ENCODE results near the gene RSU1. TPM values are rescaled to one million over a fixed set of nuclear protein-coding genes. Genes with fewer than 3 reads are reported as not detected.

RSU1 gene
- total RNA-seq, 6 donors from 2014 or later, result 36.7 to 81.4 (median 48.0) TPM

- no peak overlapping the region for H3K4me3 ChIP-seq
- 85 to 87% methylated on average over 6 of the region's 6 CpGs for WGBS, 2 donors
- no peaks in the 10 kb centered on the region for H3K27me3 ChIP-seq
- H3K36me3 ChIP-seq, result no peaks in the 10 kb centered on the region
- TF ChIP-seq POLR2A (IDR thresholded peaks at IDR 0.05), result no peak
- no peak for TF ChIP-seq POLR2AphosphoS5 (IDR thresholded peaks at IDR 0.05)
- no peak for TF ChIP-seq CTCF (IDR thresholded peaks at IDR 0.05)
- no peak for TF ChIP-seq EP300 (IDR thresholded peaks at IDR 0.05)
- no peak for DNase-seq
- H3K27ac ChIP-seq, result no peak overlapping the region
- no peak for ATAC-seq (ENCODE audit: low FRiP score in 2 of 2)
- peaks cover 0 to 15% (median 12%) of the 10 kb centered on the region in 4 donors for H3K9me3 ChIP-seq
- H3K4me1 ChIP-seq, result peaks cover 10 to 29% (median 17%) of the 10 kb centered on the region in 4 donors
Observed at GRCh38 chr10:16819026-16819425, 1.8 kb upstream of the RSU1 start.

GRCh38 chr10:16816830-16817124 lies 447 bp downstream of the RSU1 start:
- ATAC-seq (ENCODE audit: low FRiP score in 2 of 2) (no peak), DNase-seq (no peak)
- Histone ChIP-seq H3K4me1 (peaks cover 12 to 29% (median 21%) of the 10 kb centered on the region in 4 donors), H3K9me3 (peaks cover 0 to 1% (median under 1%) of the 10 kb centered on the region in 4 donors), H3K36me3 (no peaks in the 10 kb centered on the region), H3K27ac (peak overlapping the region; percentile 68 to 82 (median 72)), H3K4me3 (peak overlapping the region; percentile 67 to 77 (median 70)), H3K27me3 (no peaks in the 10 kb centered on the region)
- no peak for TF ChIP-seq CTCF (IDR thresholded peaks at IDR 0.05)
- TF ChIP-seq POLR2A (IDR thresholded peaks at IDR 0.05), result no peak
- no peak for TF ChIP-seq EP300 (IDR thresholded peaks at IDR 0.05)
- no peak for TF ChIP-seq POLR2AphosphoS5 (IDR thresholded peaks at IDR 0.05)
- 4% methylated on average over 11 to 12 of the region's 12 CpGs for WGBS, 2 donors

GRCh38 chr10:16816171-16816570 lies 1.1 kb downstream of the RSU1 start:
- Histone ChIP-seq H3K4me3 (peak overlapping the region in 3 of 4 donors; percentile 67 to 70 (median 70)), H3K27ac (peak overlapping the region in 1 of 4 donors; percentile 82), H3K4me1 (peaks cover 16 to 29% (median 22%) of the 10 kb centered on the region in 4 donors), H3K27me3 (no peaks in the 10 kb centered on the region), H3K36me3 (no peaks in the 10 kb centered on the region), H3K9me3 (no peaks in the 10 kb centered on the region)
- ATAC-seq (ENCODE audit: low FRiP score in 2 of 2) (no peak), DNase-seq (no peak)
- WGBS, 2 donors, result 50 to 66% methylated on average over 4 of the region's 4 CpGs
- TF ChIP-seq POLR2A (IDR thresholded peaks at IDR 0.05), result no peak
- TF ChIP-seq CTCF (IDR thresholded peaks at IDR 0.05), result no peak
- no peak for TF ChIP-seq EP300 (IDR thresholded peaks at IDR 0.05)
- no peak for TF ChIP-seq POLR2AphosphoS5 (IDR thresholded peaks at IDR 0.05)

GRCh38 chr10:16814012-16814411 lies 3.2 kb downstream of the RSU1 start:
- WGBS, 2 donors, result 95 to 98% methylated on average over 3 of the region's 3 CpGs
- Histone ChIP-seq H3K27ac (no peak overlapping the region), H3K9me3 (no peaks in the 10 kb centered on the region), H3K36me3 (no peaks in the 10 kb centered on the region), H3K4me3 (no peak overlapping the region), H3K27me3 (no peaks in the 10 kb centered on the region), H3K4me1 (peaks cover 16 to 29% (median 22%) of the 10 kb centered on the region in 4 donors)
- no peak for ATAC-seq (ENCODE audit: low FRiP score in 2 of 2)
- TF ChIP-seq POLR2A (IDR thresholded peaks at IDR 0.05) (no peak), CTCF (IDR thresholded peaks at IDR 0.05) (no peak), EP300 (IDR thresholded peaks at IDR 0.05) (no peak), POLR2AphosphoS5 (IDR thresholded peaks at IDR 0.05) (no peak)
- DNase-seq, result no peak

- DNase-seq (no peak), ATAC-seq (ENCODE audit: low FRiP score in 2 of 2) (no peak)
- Histone ChIP-seq H3K27ac (no peak overlapping the region), H3K4me3 (no peak overlapping the region), H3K36me3 (peaks cover 0 to 4% (median 0%) of the 10 kb centered on the region in 4 donors), H3K4me1 (peaks cover 16 to 25% (median 19%) of the 10 kb centered on the region in 4 donors), H3K27me3 (no peaks in the 10 kb centered on the region), H3K9me3 (no peaks in the 10 kb centered on the region)
- TF ChIP-seq POLR2A (IDR thresholded peaks at IDR 0.05) (no peak), EP300 (IDR thresholded peaks at IDR 0.05) (no peak), CTCF (IDR thresholded peaks at IDR 0.05) (no peak), POLR2AphosphoS5 (IDR thresholded peaks at IDR 0.05) (no peak)
- WGBS, 2 donors, result 78 to 88% methylated on average over 4 of the region's 4 CpGs
Observed at GRCh38 chr10:16812676-16813075, 4.5 kb downstream of the RSU1 start.
